Peyer's patch (tissue), 4 donors: ENCODE measurements around the gene ASB13. TPM values are rescaled to one million over a fixed set of nuclear protein-coding genes. Genes with fewer than 3 reads are reported as not detected.

Experiments
- DNase-seq, 3 donors: peaks; one replicate each; pipeline ENCODE4 v3.0.0-alpha.2; 2017 to 2019
- H3K27ac ChIP-seq, 4 donors: fragments of 200-600 bp; sonication (generic); one replicate each; pipeline ENCODE4 v1.5.1; 2016 to 2019
- H3K27me3 ChIP-seq, 2 donors: fragments of 200-600 bp; sonication (generic); one replicate each; pipeline ENCODE4 v1.5.1; 2019
- H3K36me3 ChIP-seq, 3 donors: fragments of 200-600 bp; sonication (generic); one replicate each; pipeline ENCODE4 v1.5.1; 2016 to 2019
- H3K4me1 ChIP-seq, 4 donors: fragments of 200-600 bp; sonication (generic); one replicate each; pipeline ENCODE4 v1.5.1; 2016 to 2019
- H3K4me3 ChIP-seq, 4 donors: fragments of 200-600 bp; sonication (generic); 1 replicate in 3 of 4; 2 replicates in 1 of 4; pipeline ENCODE4 v1.5.1; 2016 to 2019; ENCODE audit warnings: mild to moderate bottlenecking in 1 of 4
- H3K9me3 ChIP-seq, 4 donors: fragments of 200-600 bp; sonication (generic); one replicate each; pipeline ENCODE4 v1.5.1; 2016 to 2019; ENCODE audit warnings: mild to moderate bottlenecking in 1 of 4
- POLR2A ChIP-seq, 2 donors: fragments of 450-650 bp; IDR thresholded peaks; one replicate each; pipeline ENCODE4 v1.5.1; 2017; ENCODE audit warnings: antibody characterized with exemption in 2 of 2, mild to moderate bottlenecking in 2 of 2, moderate library complexity in 2 of 2
- total RNA-seq, 4 donors: library from RNA; depleted of rRNA; stranded (reverse); fragments of >200 nt; gene quantifications; one replicate each; pipeline ENCODE4 v1.1.0, GENCODE V29; 2016
- TF ChIP-seq, protein P1 (sequence below), 6 experiments: fragments of 450-650 bp in 4 of 6; fragments of 200-600 bp in 2 of 6; sonication (generic) in 1 of 6; IDR thresholded peaks; one replicate each; pipeline ENCODE4 v1.5.1; 2017 to 2019; ENCODE audit warnings: antibody characterized with exemption in 6 of 6, mild to moderate bottlenecking in 3 of 6, moderate library complexity in 1 of 6

The ASB13 gene
- total RNA-seq, 4 donors from 2014 or later, result 28.1 to 80.9 (median 61.2) TPM

- TF ChIP-seq POLR2A (IDR thresholded peaks at IDR 0.05), result peak in 1 of 2 donors; percentile 44
- TF ChIP-seq, protein P1, sequence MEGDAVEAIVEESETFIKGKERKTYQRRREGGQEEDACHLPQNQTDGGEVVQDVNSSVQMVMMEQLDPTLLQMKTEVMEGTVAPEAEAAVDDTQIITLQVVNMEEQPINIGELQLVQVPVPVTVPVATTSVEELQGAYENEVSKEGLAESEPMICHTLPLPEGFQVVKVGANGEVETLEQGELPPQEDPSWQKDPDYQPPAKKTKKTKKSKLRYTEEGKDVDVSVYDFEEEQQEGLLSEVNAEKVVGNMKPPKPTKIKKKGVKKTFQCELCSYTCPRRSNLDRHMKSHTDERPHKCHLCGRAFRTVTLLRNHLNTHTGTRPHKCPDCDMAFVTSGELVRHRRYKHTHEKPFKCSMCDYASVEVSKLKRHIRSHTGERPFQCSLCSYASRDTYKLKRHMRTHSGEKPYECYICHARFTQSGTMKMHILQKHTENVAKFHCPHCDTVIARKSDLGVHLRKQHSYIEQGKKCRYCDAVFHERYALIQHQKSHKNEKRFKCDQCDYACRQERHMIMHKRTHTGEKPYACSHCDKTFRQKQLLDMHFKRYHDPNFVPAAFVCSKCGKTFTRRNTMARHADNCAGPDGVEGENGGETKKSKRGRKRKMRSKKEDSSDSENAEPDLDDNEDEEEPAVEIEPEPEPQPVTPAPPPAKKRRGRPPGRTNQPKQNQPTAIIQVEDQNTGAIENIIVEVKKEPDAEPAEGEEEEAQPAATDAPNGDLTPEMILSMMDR (IDR thresholded peaks at IDR 0.05), result peak in 1 of 6 experiments; percentile 6
Measured at GRCh38 chr10:5632446-5632845, 33.9 kb downstream of the ASB13 start.

GRCh38 chr10:5631936-5632335 is 34.5 kb downstream of the ASB13 start:
- TF ChIP-seq, protein P1 (IDR thresholded peaks at IDR 0.05), result no peak
- no peak for TF ChIP-seq POLR2A (IDR thresholded peaks at IDR 0.05)
- Histone ChIP-seq H3K4me1 (peaks cover 0 to 18% (median 4%) of the 10 kb centered on the region in 4 donors), H3K27me3 (no peaks in the 10 kb centered on the region), H3K9me3 (no peaks in the 10 kb centered on the region), H3K4me3 (peak overlapping the region in 2 of 4 donors; percentile 24 to 38), H3K36me3 (no peaks in the 10 kb centered on the region), H3K27ac (peak overlapping the region in 3 of 4 donors; percentile 40 to 89 (median 74))
- DNase-seq, result peak in 2 of 3 donors; percentile 57 to 68

More at GRCh38 chr10:5632446-5632845, 33.9 kb downstream of the ASB13 start:
- Histone ChIP-seq H3K4me1 (peaks cover 0 to 18% (median 4%) of the 10 kb centered on the region in 4 donors), H3K4me3 (peak overlapping the region in 1 of 4 donors; percentile 38), H3K27ac (peak overlapping the region; percentile 20 to 89 (median 57)), H3K27me3 (no peaks in the 10 kb centered on the region), H3K36me3 (no peaks in the 10 kb centered on the region), H3K9me3 (no peaks in the 10 kb centered on the region)
- peak in 2 of 3 donors; percentile 71 to 78 for DNase-seq

DNA sequence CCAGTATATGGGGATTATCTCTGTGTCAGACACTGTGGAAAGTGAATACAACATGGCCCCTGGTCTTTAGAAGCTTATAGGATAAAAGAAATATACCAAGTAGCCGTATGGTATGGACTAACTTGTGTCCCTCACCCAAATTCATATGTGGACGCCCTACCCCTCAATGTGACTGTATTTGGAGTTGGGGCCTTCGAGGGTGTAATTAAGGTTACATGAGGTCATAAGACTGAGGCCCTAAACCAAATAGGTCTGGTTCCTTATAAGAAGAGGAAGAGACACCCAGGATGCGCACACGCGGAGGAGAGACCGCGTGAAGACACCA is 36.3 kb downstream of the ASB13 start:
- Histone ChIP-seq H3K4me1 (peaks cover 0 to 18% (median 4%) of the 10 kb centered on the region in 4 donors), H3K27ac (no peak overlapping the region), H3K4me3 (no peak overlapping the region), H3K36me3 (no peaks in the 10 kb centered on the region), H3K9me3 (no peaks in the 10 kb centered on the region), H3K27me3 (no peaks in the 10 kb centered on the region)
- no peak for TF ChIP-seq POLR2A (IDR thresholded peaks at IDR 0.05)
- TF ChIP-seq, protein P1 (IDR thresholded peaks at IDR 0.05), result peak in 1 of 6 experiments; percentile 14
- no peak for DNase-seq

DNA sequence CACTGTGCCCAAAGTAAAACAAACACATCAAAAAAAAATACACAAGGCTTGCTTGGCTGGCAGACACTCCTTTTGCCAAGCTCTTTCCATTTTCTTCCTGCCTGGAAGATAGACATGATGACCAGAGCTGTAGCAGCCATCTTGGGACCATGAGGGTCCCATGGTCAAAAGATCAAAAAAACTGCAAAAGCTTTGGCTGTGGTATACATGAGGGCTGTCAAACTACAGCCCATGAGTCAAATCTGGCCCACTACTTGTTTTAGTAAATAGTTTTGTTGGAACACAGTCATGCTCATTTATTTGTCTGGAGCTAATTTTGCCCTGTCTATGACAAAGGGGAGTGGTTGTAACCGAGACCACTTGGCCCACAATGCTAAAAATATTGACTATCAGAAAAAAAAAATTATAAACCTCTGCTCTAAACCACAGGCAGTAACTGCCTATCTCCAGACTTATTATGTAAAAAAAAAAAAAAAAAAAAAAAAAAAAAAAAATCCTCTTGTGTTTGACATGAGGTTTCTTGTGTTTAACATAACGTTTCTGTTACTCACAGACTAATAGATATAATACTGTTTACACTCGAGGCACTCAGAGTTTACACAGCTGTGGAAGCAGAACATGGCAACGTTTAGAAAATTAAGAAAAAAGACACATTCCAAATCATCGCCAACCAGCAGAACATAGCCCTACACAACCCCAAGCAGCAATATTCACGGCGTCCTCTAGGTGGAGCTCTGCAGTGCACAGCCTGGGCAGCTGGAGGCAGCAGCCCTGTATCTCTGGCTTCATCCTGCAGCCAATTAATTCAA is 36.9 kb downstream of the ASB13 start:
- H3K4me1 ChIP-seq, result peaks cover 0 to 18% (median 4%) of the 10 kb centered on the region in 4 donors
- no peaks in the 10 kb centered on the region for H3K36me3 ChIP-seq
- peak; percentile 82 to 93 (median 87) for DNase-seq
- H3K27me3 ChIP-seq, result no peaks in the 10 kb centered on the region
- no peak overlapping the region for H3K4me3 ChIP-seq
- H3K27ac ChIP-seq, result peak overlapping the region in 1 of 4 donors; percentile 44
- H3K9me3 ChIP-seq, result no peaks in the 10 kb centered on the region
- no peak for TF ChIP-seq POLR2A (IDR thresholded peaks at IDR 0.05)
- TF ChIP-seq, protein P1 (IDR thresholded peaks at IDR 0.05), result peak; percentile 80 to 91 (median 86)

GRCh38 chr10:5628451-5629302 is 37.7 kb downstream of the ASB13 start:
- H3K9me3 ChIP-seq, result no peaks in the 10 kb centered on the region
- H3K27ac ChIP-seq, result peak overlapping the region in 3 of 4 donors; percentile 1 to 44 (median 27)
- peak in 1 of 3 donors; percentile 59 for DNase-seq
- H3K27me3 ChIP-seq, result no peaks in the 10 kb centered on the region
- TF ChIP-seq, protein P1 (IDR thresholded peaks at IDR 0.05), result no peak
- no peak for TF ChIP-seq POLR2A (IDR thresholded peaks at IDR 0.05)
- H3K4me1 ChIP-seq, result peaks cover 0 to 19% (median 4%) of the 10 kb centered on the region in 4 donors
- H3K36me3 ChIP-seq, result no peaks in the 10 kb centered on the region
- H3K4me3 ChIP-seq, result peak overlapping the region in 2 of 4 donors; percentile 9 to 17
